Common myeloid progenitor, CD34-positive (primary cell): ENCODE results near the gene SLC1A2.

Source experiments
- CTCF ChIA-PET: fragments of 350-600 bp; sonication (Branson Sonifier 250); formaldehyde crosslinking; loops from one replicate; lab custom pipeline; 2021; ENCODE audit warnings: antibody characterized with exemption; lab: Charles Lee
- POLR2A ChIA-PET: fragments of 350-600 bp; sonication (Branson Sonifier 250); formaldehyde crosslinking; loops from one replicate; lab custom pipeline; 2021; ENCODE audit warnings: antibody characterized with exemption; lab: Charles Lee
- DNase-seq, 3 donors: peaks; one replicate each; pipeline versions ENCODE4 v3.0.0 to v3.0.0-alpha.2; 2013
- H3K27ac ChIP-seq, 2 experiments: 1 replicate in 1 of 2; 2 replicates in 1 of 2; pipeline ENCODE4 v1.7.0; 2013; ENCODE audit warnings: inconsistent platforms in 2 of 2, low read length in 2 of 2, mild to moderate bottlenecking in 2 of 2, low read depth in 1 of 2, moderate library complexity in 1 of 2; ENCODE audit not compliant: severe bottlenecking in 2 of 2, insufficient read depth in 1 of 2, poor library complexity in 1 of 2
- H3K27me3 ChIP-seq, 5 experiments: replicated peaks in 2 of 5; 1 replicate in 3 of 5; 2 replicates in 2 of 5; pipeline versions ENCODE4 v1.6.1 to v1.7.0; 2013; ENCODE audit warnings: low read length in 4 of 5, mild to moderate bottlenecking in 2 of 5, moderate library complexity in 2 of 5, inconsistent platforms in 1 of 5; ENCODE audit not compliant: insufficient read depth in 5 of 5, control insufficient read depth in 4 of 5
- H3K36me3 ChIP-seq, 4 experiments: 1 replicate in 2 of 4; 2 replicates in 2 of 4; pipeline versions ENCODE4 v1.6.1 to v1.7.0; 2013; ENCODE audit warnings: low read length in 3 of 4, control low read depth in 1 of 4, mild to moderate bottlenecking in 1 of 4; ENCODE audit not compliant: control insufficient read depth in 4 of 4, insufficient read depth in 4 of 4
- H3K4me1 ChIP-seq, 4 experiments: 1 replicate in 3 of 4; 2 replicates in 1 of 4; pipeline versions ENCODE4 v1.6.1 to v1.7.1; 2013; ENCODE audit warnings: low read length in 3 of 4, mild to moderate bottlenecking in 3 of 4, control low read depth in 1 of 4, inconsistent platforms in 1 of 4, moderate library complexity in 1 of 4; ENCODE audit not compliant: control insufficient read depth in 4 of 4, insufficient read depth in 4 of 4; ENCODE audit errors: control extremely low read depth in 1 of 4
- H3K4me3 ChIP-seq, 7 experiments: 1 replicate in 4 of 7; 2 replicates in 3 of 7; pipeline versions ENCODE4 v1.5.1 to v1.7.0; 2013; ENCODE audit warnings: mild to moderate bottlenecking in 7 of 7, low read length in 6 of 7, moderate library complexity in 6 of 7, inconsistent platforms in 2 of 7, low read depth in 2 of 7, control low read depth in 1 of 7; ENCODE audit not compliant: insufficient read depth in 4 of 7, control insufficient read depth in 1 of 7; ENCODE audit errors: extremely low read depth in 1 of 7
- H3K9me3 ChIP-seq, 5 experiments: 1 replicate in 4 of 5; 2 replicates in 1 of 5; pipeline versions ENCODE4 v1.6.1 to v1.7.1; 2013; ENCODE audit warnings: low read length in 4 of 5, mild to moderate bottlenecking in 2 of 5, inconsistent platforms in 1 of 5, low read depth in 1 of 5, moderate library complexity in 1 of 5; ENCODE audit not compliant: control insufficient read depth in 4 of 5, insufficient read depth in 2 of 5; ENCODE audit errors: control extremely low read depth in 1 of 5
- WGBS: methylation state at CpG from one replicate; pipeline ENCODE4 v1.1.5; 2013; ENCODE audit not compliant: insufficient coverage; 5-methylcytosine and 5-hydroxymethylcytosine counted together

SLC1A2 gene

GRCh38 chr11:35235498-35235897 is 183.9 kb downstream of the SLC1A2 start:
- CTCF ChIA-PET, result interaction anchor here (1.4 to 4.1 kb wide), 3 partner anchors 11 to 72 kb away, joined by 3 to 19 read pairs (median 4); no protein-coding TSS in a partner anchor
- no peak for DNase-seq
- POLR2A ChIA-PET, result interaction anchor here (0.6 kb wide), 1 partner anchor 147 kb away, joined by 7 read pairs; no protein-coding TSS in a partner anchor
- Histone ChIP-seq H3K4me1 (peaks cover 6 to 14% (median 11%) of the 10 kb centered on the region in 4 experiments), H3K9me3 (peaks cover 0 to 12% (median 4%) of the 10 kb centered on the region in 5 experiments), H3K27ac (no peak overlapping the region), H3K4me3 (no peak overlapping the region), H3K27me3 (no peaks in the 10 kb centered on the region), H3K36me3 (peaks cover 4 to 18% (median 14%) of the 10 kb centered on the region in 4 experiments)
- no CpG with 5 or more reads among the region's 1 CpG for WGBS

DNA sequence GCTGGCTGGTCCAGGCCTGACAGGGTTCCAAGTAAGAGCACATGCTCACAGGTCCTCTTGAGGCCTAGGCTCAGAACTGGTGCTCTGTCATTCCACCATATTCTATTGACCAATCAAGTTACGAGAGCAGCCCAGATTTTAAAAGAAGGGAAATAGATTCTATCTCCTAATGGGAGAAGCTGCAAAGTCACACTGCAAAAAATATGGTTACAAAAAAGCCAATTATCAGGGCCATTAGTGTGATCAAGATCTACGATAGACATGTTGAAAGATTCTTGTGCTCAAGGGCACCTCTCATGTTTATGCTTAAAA is 184.2 kb downstream of the SLC1A2 start:
- Histone ChIP-seq H3K27me3 (no peaks in the 10 kb centered on the region), H3K4me3 (no peak overlapping the region)

DNA sequence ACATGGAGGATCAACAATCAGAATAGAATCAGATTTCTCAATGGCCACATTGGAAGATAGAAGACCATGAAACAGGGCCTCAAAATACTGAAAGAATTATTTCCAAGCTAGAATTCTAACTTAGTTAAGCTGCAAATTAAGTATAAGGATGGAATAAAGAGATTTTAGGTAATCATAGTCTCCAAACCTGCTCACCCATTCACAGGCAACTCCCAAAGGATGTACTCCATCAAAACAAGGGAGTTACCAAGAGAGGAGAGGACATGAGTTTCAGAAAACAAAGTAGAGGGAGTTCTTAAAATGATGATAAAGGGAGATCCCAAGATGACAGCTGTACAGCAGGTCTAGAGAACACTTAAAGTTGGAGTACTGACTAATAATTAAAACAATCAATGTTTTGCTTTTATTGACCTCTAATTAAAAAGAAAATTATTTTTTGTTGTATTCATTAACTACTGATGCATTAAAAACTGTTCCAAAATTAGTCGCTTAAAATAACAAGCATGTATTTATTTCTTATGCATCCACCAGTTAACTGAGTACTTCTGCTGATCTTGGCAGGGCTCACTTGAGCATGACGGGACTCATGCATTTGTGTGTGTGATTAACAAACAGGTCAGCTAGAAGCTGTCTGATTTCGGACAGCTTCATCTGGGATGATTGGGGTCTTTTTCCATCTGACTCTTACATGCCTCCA is 184.8 kb downstream of the SLC1A2 start:
- Histone ChIP-seq H3K4me3 (no peak overlapping the region), H3K36me3 (peaks cover 9 to 27% (median 20%) of the 10 kb centered on the region in 4 experiments), H3K9me3 (peaks cover 0 to 12% (median 4%) of the 10 kb centered on the region in 5 experiments), H3K27me3 (no peaks in the 10 kb centered on the region), H3K27ac (no peak overlapping the region), H3K4me1 (peaks cover 6 to 14% (median 11%) of the 10 kb centered on the region in 4 experiments)
- WGBS, result no CpG with 5 or more reads among the region's 3 CpGs
- ChIA-PET POLR2A (no interaction called here), CTCF (interaction anchor here (1.0 to 4.1 kb wide), 2 partner anchors 12 to 31 kb away, joined by 4 to 19 read pairs; no protein-coding TSS in a partner anchor)
- no peak for DNase-seq

More for the DNA sequence above, 184.2 kb downstream of the SLC1A2 start:
- WGBS, result 100% methylated on average over 1 of the region's 2 CpGs
- H3K9me3 ChIP-seq, result peaks cover 0 to 12% (median 4%) of the 10 kb centered on the region in 5 experiments
- peaks cover 7 to 22% (median 16%) of the 10 kb centered on the region in 4 experiments for H3K36me3 ChIP-seq
- DNase-seq, result no peak
- peaks cover 6 to 14% (median 11%) of the 10 kb centered on the region in 4 experiments for H3K4me1 ChIP-seq
- CTCF ChIA-PET, result interaction anchor here (1.4 to 4.1 kb wide), 3 partner anchors 11 to 73 kb away, joined by 3 to 19 read pairs (median 4); no protein-coding TSS in a partner anchor
- no peak overlapping the region for H3K27ac ChIP-seq
- POLR2A ChIA-PET, result no interaction called here

DNA sequence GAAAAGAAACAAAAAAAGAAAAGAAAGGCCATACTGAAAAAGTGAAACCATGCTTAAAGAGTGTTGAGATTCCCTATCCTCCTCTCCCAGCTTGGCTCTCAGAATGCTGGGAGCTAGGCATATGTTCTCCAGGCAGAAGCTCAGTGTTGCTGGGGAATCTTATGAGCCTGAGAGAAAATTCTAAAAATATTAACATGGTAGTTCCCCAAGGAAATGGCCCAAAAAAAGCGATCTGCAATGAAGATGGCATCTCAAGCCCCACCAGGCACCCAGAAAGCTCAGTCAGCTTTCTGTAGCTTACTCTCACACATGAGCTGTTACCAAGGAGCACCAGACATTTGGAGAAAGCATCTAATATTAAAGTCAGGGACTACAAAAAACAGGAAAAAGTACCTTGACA is 185.8 kb downstream of the SLC1A2 start:
- Histone ChIP-seq H3K36me3 (peaks cover 13 to 38% (median 25%) of the 10 kb centered on the region in 4 experiments), H3K27me3 (no peaks in the 10 kb centered on the region), H3K4me3 (no peak overlapping the region), H3K9me3 (peaks cover 0 to 12% (median 4%) of the 10 kb centered on the region in 5 experiments), H3K4me1 (peaks cover 4 to 14% (median 9%) of the 10 kb centered on the region in 4 experiments), H3K27ac (no peak overlapping the region)
- POLR2A ChIA-PET, result no interaction called here
- WGBS, result 100% methylated on average over 1 of the region's 1 CpG
- CTCF ChIA-PET, result interaction anchor here (0.8 to 1.4 kb wide), 3 partner anchors 14 to 56 kb away, joined by 3 to 4 read pairs (median 3); no protein-coding TSS in a partner anchor
- DNase-seq, result no peak

GRCh38 chr11:35232891-35233330 is 186.4 kb downstream of the SLC1A2 start:
- POLR2A ChIA-PET, result no interaction called here

DNA sequence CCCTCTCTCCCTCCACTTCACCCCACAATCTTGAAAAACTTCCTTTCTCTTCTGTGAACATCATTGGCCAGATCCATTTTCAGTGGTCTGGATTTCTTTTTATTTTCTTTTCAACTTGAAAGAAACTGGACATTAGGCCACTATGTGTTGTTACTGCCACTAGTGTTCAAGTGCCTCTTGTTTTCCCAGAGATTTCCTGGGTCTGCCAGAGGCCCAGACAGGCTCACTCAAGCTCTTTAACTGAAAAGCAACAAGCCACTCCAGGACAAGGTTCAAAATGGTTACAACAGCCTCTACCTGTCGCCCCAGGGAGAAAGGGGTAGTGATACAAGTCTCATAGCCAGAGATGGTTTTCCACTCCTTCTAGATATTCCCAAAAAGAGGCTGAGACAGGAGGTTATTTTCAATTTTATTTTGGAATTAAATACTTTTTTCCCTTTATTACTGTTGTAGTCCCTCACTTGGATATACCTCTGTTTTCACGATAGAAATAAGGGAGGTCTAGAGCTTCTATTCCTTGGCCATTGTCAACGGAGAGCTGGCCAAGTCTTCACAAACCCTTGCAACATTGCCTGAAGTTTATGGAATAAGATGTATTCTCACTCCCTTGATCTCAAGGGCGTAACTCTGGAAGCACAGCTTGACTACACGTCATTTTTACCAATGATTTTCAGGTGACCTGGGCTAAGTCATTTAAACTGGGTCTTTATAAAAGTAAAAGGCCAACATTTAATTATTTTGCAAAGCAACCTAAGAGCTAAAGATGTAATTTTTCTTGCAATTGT is 188.1 kb downstream of the SLC1A2 start:
- DNase-seq, result no peak
- ChIA-PET CTCF (no interaction called here), POLR2A (interaction anchor here (0.8 kb wide), 1 partner anchor 8 kb away, joined by 3 read pairs; no protein-coding TSS in a partner anchor)
- Histone ChIP-seq H3K4me1 (peaks cover 4 to 14% (median 5%) of the 10 kb centered on the region in 4 experiments), H3K4me3 (no peak overlapping the region), H3K9me3 (peaks cover 0 to 12% (median 4%) of the 10 kb centered on the region in 5 experiments), H3K27ac (no peak overlapping the region), H3K27me3 (no peaks in the 10 kb centered on the region), H3K36me3 (peaks cover 13 to 59% (median 37%) of the 10 kb centered on the region in 4 experiments)
- 80% methylated on average over 4 of the region's 5 CpGs for WGBS

More at GRCh38 chr11:35232891-35233330, 186.4 kb downstream of the SLC1A2 start:
- H3K4me3 ChIP-seq, result no peak overlapping the region
- peaks cover 13 to 43% (median 29%) of the 10 kb centered on the region in 4 experiments for H3K36me3 ChIP-seq
- no peak overlapping the region for H3K27ac ChIP-seq
- H3K9me3 ChIP-seq, result peaks cover 0 to 12% (median 4%) of the 10 kb centered on the region in 5 experiments
- WGBS, result 100% methylated on average over 3 of the region's 4 CpGs
- peaks cover 4 to 16% (median 9%) of the 10 kb centered on the region in 4 experiments for H3K4me1 ChIP-seq
- CTCF ChIA-PET, result interaction anchor here (0.8 to 1.4 kb wide), 3 partner anchors 8 to 56 kb away, joined by 3 read pairs; no protein-coding TSS in a partner anchor
- DNase-seq, result no peak
- no peaks in the 10 kb centered on the region for H3K27me3 ChIP-seq
